HFF-Myc (cell line): ENCODE data around the gene ZKSCAN3.
"Not testable (repeated sequence)": the region's sequence is repeated elsewhere in the genome, so short reads cannot be mapped to it uniquely, and the experiment has no call there.

Experiments
- DNase-seq: peaks from one replicate; pipeline ENCODE4 v3.0.0-alpha.2; 2011; ENCODE audit warnings: low read depth; ENCODE audit errors: extremely low read depth
- H3K4me3 ChIP-seq: replicated peaks from 2 replicates; pipeline ENCODE4 v1.5.1; 2011; ENCODE audit warnings: low read depth, mild to moderate bottlenecking, control low read depth, low read length
- TF ChIP-seq, protein P1 (sequence below): IDR thresholded peaks from 2 replicates; pipeline ENCODE4 v1.5.1; 2012; ENCODE audit warnings: mild to moderate bottlenecking, low read depth, low read length, control low read depth; ENCODE audit errors: missing control alignments

ZKSCAN3 gene

DNA sequence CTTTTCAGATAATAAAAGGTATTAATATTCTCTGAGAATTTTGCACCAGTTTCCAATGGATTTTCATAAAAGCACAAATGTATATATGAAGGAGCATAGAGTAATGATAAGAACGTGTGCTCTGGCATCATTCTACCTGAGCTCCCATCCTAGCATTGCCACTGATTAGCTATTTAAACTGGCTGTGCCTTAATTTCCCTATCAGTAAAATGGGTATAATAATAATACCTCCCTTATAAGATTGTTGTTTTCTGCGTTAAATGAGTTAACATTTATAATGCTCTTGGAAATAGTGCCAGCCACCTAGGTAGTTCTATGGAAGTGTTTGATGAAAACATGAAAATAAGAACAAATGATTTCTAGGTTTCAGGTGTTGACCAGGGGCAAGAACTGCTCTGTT lies 11.2 kb downstream of the ZKSCAN3 start:
- no peak overlapping the region for H3K4me3 ChIP-seq
- DNase-seq: no peak
- TF ChIP-seq, protein P1, sequence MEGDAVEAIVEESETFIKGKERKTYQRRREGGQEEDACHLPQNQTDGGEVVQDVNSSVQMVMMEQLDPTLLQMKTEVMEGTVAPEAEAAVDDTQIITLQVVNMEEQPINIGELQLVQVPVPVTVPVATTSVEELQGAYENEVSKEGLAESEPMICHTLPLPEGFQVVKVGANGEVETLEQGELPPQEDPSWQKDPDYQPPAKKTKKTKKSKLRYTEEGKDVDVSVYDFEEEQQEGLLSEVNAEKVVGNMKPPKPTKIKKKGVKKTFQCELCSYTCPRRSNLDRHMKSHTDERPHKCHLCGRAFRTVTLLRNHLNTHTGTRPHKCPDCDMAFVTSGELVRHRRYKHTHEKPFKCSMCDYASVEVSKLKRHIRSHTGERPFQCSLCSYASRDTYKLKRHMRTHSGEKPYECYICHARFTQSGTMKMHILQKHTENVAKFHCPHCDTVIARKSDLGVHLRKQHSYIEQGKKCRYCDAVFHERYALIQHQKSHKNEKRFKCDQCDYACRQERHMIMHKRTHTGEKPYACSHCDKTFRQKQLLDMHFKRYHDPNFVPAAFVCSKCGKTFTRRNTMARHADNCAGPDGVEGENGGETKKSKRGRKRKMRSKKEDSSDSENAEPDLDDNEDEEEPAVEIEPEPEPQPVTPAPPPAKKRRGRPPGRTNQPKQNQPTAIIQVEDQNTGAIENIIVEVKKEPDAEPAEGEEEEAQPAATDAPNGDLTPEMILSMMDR: no peak

- DNase-seq, H3K4me3 ChIP-seq: not testable (repeated sequence)
Measured at GRCh38 chr6:28365590-28365989, 15.8 kb downstream of the ZKSCAN3 start.

- DNase-seq: no peak
- TF ChIP-seq, protein P1: no peak
- no peak overlapping the region for H3K4me3 ChIP-seq
Measured at GRCh38 chr6:28368522-28368921, 18.8 kb downstream of the ZKSCAN3 start.

DNA sequence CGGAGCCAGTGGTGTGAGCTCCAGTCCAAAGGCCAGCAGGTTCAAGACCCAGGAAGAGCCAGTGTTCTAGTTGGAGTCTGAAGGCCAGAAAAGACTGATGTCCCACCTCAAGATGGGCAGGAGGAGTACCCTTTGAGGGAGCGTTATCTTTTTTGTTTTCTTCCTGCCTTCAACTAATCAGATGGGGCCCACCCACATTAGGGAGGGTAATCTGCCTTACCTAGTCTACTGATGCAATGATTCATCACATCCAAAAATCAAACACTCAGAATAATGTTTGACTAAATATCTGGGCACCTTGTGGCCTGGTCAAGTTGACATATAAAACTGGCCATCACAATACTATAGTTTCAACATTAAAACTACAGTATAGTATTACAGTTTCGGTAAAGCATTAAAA lies 19.7 kb downstream of the ZKSCAN3 start:
- DNase-seq: no peak
- TF ChIP-seq, protein P1: no peak
- no peak overlapping the region for H3K4me3 ChIP-seq

DNA sequence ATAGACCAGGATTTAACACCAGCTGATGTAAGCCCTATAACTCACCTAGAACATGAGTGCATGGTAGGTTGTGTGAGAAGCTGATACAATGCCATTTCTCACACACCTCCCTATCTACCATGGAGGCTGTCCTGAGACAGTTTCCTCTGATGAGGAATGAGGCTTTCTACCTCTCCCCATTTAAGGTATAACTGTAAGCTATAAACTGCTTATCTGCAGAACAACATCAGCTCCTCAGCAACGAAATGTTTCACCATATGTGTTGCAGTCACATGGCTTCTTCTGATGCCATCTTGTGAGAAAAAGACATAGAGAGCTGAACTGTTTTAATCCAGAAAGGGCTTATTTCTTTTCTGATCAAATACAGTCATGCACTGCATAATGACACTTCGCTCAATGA lies 20.7 kb downstream of the ZKSCAN3 start:
- DNase-seq: no peak
- H3K4me3 ChIP-seq: no peak overlapping the region
- TF ChIP-seq, protein P1: no peak

DNA sequence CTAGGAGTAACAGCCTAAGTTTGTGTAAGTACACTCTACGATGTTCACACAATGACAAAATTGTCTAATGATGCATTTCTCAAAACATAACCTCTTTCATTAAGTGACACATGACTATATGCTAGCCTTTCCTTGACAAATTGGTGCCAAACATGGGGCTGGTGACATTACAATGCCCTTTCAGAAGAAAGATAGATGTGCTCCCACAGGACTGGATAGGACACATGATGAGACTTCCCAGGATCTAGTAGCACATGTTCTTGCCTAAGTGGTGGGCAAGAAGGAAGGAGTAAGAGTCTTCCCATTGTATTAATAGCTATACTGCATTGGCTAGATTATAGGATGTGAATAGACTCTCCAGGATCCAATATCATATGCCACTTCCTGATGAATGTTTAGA lies 21.5 kb downstream of the ZKSCAN3 start:
- no peak overlapping the region for H3K4me3 ChIP-seq
- TF ChIP-seq, protein P1: no peak
- no peak for DNase-seq

- DNase-seq: no peak
- TF ChIP-seq, protein P1: no peak
Measured at GRCh38 chr6:28371706-28372451, 22.1 kb downstream of the ZKSCAN3 start.

More at GRCh38 chr6:28371706-28372451, 22.1 kb downstream of the ZKSCAN3 start:
- H3K4me3 ChIP-seq: no peak overlapping the region
